ENCODE data around the gene ADARB2. TPM values are rescaled to one million over a fixed set of nuclear protein-coding genes. Genes with fewer than 3 reads are reported as not detected.

The ADARB2 gene
- total and polyA plus RNA-seq, 2 experiments from 2014 or later: 1.6 to 3.1 TPM

DNA sequence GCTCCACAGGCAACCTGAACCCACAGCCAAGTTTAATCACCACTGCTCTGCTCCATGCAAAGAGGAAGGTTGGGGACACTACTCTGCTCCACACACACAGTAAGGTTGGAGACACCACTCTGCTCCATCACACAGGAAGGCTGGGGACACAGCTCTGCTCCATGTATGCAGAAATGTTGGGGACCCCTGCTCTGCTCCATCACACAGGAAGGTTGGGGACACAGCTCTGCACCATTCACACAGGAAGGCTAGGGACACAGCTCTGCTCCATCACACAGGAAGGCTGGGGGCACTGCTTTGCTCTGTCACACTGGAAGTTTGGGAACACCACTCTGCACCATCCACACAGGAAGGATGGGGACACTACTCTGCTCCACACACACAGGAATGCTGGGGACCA lies 14.8 kb upstream of the ADARB2 start:
- DNase-seq (ENCODE audit: low read depth in 1 of 2, low spot score in 1 of 2): no peak
- no peak overlapping the region for H3K27ac ChIP-seq
- H3K4me3 ChIP-seq: no peak overlapping the region
- no peaks in the 10 kb centered on the region for H3K4me1 ChIP-seq (ENCODE audit: low read depth)
- H3K9me3 ChIP-seq (ENCODE audit: low read depth): no peaks in the 10 kb centered on the region
- H3K36me3 ChIP-seq: no peaks in the 10 kb centered on the region
- H3K27me3 ChIP-seq: no peaks in the 10 kb centered on the region
- TF ChIP-seq, protein P1, sequence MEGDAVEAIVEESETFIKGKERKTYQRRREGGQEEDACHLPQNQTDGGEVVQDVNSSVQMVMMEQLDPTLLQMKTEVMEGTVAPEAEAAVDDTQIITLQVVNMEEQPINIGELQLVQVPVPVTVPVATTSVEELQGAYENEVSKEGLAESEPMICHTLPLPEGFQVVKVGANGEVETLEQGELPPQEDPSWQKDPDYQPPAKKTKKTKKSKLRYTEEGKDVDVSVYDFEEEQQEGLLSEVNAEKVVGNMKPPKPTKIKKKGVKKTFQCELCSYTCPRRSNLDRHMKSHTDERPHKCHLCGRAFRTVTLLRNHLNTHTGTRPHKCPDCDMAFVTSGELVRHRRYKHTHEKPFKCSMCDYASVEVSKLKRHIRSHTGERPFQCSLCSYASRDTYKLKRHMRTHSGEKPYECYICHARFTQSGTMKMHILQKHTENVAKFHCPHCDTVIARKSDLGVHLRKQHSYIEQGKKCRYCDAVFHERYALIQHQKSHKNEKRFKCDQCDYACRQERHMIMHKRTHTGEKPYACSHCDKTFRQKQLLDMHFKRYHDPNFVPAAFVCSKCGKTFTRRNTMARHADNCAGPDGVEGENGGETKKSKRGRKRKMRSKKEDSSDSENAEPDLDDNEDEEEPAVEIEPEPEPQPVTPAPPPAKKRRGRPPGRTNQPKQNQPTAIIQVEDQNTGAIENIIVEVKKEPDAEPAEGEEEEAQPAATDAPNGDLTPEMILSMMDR (IDR thresholded peaks at IDR 0.05; ENCODE audit: low read depth, low read length): no peak

DNA sequence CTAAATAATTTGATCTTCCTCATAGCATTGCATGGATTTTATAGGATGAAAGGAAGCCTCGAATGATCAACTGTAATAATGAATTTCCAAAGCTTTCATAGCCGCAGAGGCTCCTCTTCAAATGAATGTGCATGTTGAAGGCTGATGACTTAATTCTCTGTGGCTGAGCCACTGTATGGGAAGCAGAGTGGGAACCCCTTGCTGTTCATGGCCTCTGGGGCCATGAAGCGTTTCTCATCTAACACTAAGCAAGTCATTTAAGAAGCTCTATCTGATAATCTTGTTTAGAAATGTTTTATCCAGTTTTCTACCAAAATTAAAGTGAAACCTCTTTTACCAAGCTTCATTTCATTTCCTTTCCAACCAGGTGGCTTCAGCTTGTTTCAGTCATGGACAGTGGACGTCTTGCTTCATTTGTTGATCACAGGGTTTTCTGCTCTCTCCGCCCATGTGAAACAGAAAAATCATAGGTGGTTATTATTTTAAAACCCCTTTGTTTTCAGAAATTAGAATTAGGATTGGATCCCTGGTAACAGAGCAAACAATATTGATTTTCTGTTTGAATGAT lies 10.3 kb upstream of the ADARB2 start:
- H3K4me3 ChIP-seq: no peak overlapping the region
- DNase-seq (ENCODE audit: low read depth in 1 of 2, low spot score in 1 of 2): no peak
- H3K9me3 ChIP-seq (ENCODE audit: low read depth): no peaks in the 10 kb centered on the region
- no peaks in the 10 kb centered on the region for H3K4me1 ChIP-seq (ENCODE audit: low read depth)
- no peak overlapping the region for H3K27ac ChIP-seq
- H3K36me3 ChIP-seq: no peaks in the 10 kb centered on the region
- TF ChIP-seq, protein P1 (IDR thresholded peaks at IDR 0.05; ENCODE audit: low read depth, low read length): no peak
- peaks cover 5% of the 10 kb centered on the region for H3K27me3 ChIP-seq

DNA sequence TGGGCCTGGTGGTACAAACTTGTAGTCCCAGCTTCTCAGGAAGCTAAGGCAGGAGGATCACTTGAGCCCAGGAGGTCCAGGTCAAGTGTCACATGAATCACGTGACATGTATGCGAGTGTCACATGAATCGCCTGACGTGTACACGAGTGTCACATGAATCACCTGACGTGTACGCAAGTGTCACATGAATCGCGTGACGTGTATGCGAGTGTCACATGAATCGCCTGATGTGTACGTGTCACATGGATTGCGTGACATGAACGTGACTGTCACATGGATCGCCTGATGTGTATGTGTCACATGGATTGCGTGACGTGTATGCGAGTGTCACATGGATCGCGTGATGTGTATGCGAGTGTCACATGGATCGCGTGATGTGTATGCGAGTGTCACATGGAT lies 9.5 kb upstream of the ADARB2 start:
- TF ChIP-seq, protein P1 (IDR thresholded peaks at IDR 0.05; ENCODE audit: low read depth, low read length): no peak
- no peaks in the 10 kb centered on the region for H3K36me3 ChIP-seq
- DNase-seq (ENCODE audit: low read depth in 1 of 2, low spot score in 1 of 2): no peak
- H3K4me1 ChIP-seq (ENCODE audit: low read depth): no peaks in the 10 kb centered on the region
- H3K27me3 ChIP-seq: peaks cover 5% of the 10 kb centered on the region
- H3K9me3 ChIP-seq (ENCODE audit: low read depth): no peaks in the 10 kb centered on the region
- H3K27ac ChIP-seq: no peak overlapping the region
- H3K4me3 ChIP-seq: no peak overlapping the region

DNA sequence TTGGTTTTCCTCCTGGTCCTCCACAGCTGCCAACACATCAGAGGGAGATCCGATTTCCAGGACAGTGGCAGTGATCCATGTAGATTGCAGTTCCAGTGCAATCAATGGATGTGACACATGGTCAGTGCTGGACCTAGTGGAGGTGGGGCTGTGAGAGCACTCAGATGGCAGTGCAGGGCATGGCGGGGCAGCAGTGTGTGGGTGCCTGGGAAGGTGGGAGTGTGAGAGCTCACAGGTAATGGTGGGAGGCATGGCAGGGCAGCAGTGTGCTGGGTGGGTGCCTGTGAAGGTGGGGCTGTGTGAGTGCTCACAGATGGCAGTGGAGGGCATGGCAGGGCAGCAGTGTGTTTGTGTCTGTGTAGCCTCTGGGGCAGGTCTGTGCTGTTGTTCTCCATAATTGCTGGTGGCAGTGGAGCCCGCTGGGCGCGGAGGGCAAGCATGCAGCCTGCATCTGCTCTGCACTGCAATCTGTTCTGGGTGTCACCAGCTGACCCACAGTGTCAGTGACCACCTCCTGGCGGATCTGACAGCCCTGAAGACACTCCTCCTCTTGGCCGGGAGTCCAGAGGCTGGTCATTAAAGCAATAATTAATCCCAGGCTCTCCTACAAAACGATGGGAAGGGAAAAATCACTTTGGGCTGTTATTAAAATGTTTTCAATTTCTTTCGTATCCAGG lies 8.6 kb upstream of the ADARB2 start:
- H3K36me3 ChIP-seq: no peaks in the 10 kb centered on the region
- no peak for DNase-seq (ENCODE audit: low read depth in 1 of 2, low spot score in 1 of 2)
- H3K9me3 ChIP-seq (ENCODE audit: low read depth): no peaks in the 10 kb centered on the region
- no peak overlapping the region for H3K4me3 ChIP-seq
- peaks cover 12% of the 10 kb centered on the region for H3K27me3 ChIP-seq
- TF ChIP-seq, protein P1 (IDR thresholded peaks at IDR 0.05; ENCODE audit: low read depth, low read length): no peak
- no peaks in the 10 kb centered on the region for H3K4me1 ChIP-seq (ENCODE audit: low read depth)
- no peak overlapping the region for H3K27ac ChIP-seq

DNA sequence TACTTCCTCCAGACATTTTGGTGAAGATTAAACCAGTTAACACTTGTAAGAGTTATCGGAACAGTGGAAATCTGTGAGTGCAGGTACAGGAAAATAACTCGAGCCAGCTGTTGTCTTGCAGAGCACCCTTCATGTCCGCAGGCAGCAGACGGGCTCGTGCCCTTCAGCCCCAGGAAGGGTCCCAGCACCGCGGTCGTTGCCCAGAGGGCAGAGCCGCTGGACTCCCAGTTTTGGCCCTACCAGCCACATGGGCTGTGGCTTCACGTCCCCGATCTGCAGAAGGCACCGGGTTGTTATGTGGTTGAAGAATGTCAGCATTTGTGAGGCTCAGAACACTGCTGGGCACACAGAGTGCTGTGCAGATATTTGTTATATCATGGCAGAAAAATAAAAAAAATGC lies 7.2 kb upstream of the ADARB2 start:
- DNase-seq (ENCODE audit: low read depth in 1 of 2, low spot score in 1 of 2): no peak
- TF ChIP-seq, protein P1 (IDR thresholded peaks at IDR 0.05; ENCODE audit: low read depth, low read length): no peak
- no peaks in the 10 kb centered on the region for H3K36me3 ChIP-seq
- H3K4me1 ChIP-seq (ENCODE audit: low read depth): no peaks in the 10 kb centered on the region
- H3K27ac ChIP-seq: no peak overlapping the region
- no peaks in the 10 kb centered on the region for H3K9me3 ChIP-seq (ENCODE audit: low read depth)
- no peak overlapping the region for H3K4me3 ChIP-seq
- H3K27me3 ChIP-seq: peaks cover 25% of the 10 kb centered on the region
